Astrocyte of the cerebellum (primary cell): ENCODE data around the gene SEMA3B.
A peak's percentile ranks its signal among the peaks of the same experiment; 100 is the strongest.
"Not testable (repeated sequence)": the region's sequence is repeated elsewhere in the genome, so short reads cannot be mapped to it uniquely, and the experiment has no call there.

Experiments used
- DNase-seq: peaks from one replicate; pipeline ENCODE4 v3.0.0-alpha.2; 2011; ENCODE audit warnings: low read depth
- H3K4me3 ChIP-seq: 2 replicates; pipeline ENCODE4 v1.5.1; 2011; ENCODE audit warnings: mild to moderate bottlenecking, low read depth, low read length, moderate library complexity
- CTCF ChIP-seq: IDR thresholded peaks from 2 replicates; pipeline ENCODE4 v1.5.1; 2012; ENCODE audit warnings: low read length, low read depth, moderate library complexity, mild to moderate bottlenecking; ENCODE audit errors: missing control alignments
- in situ Hi-C: cut with HindIII; loops from 2 replicates; pipeline ENCODE4 v1.10.0; 2017; ENCODE audit warnings: low sequenced_read_pairs

Gene SEMA3B

GRCh38 chr3:50242851-50243542, 25.9 kb upstream of the SEMA3B start:
- no peak for TF ChIP-seq CTCF
- in situ Hi-C loops, result loop anchor here (5.0 kb wide), 2 partner anchors 51 to 131 kb away; partner anchors contain the start of gene GNAT1
- DNase-seq, result no peak
- H3K4me3 ChIP-seq, result no peak overlapping the region

DNA sequence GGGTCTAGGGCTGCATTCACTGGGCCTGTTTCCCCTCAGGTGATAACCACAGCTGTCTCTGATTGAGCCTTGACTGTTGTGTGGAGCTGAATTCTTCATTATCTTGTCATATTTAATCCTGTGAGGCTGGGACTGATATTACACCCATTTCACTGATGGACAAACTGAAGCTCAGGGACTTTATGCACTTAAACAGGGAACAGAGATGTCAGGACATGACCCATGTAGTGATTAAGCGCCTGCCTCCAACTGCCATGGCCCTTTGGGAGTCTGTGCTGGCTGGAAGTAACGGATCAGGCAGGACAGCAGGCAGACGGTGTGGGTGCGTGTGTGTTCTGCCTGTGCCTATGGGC, 25.4 kb upstream of the SEMA3B start:
- in situ Hi-C loops, result loop anchor here (5.0 kb wide), 2 partner anchors 51 to 131 kb away; partner anchors contain the start of gene GNAT1
- H3K4me3 ChIP-seq, result no peak overlapping the region
- no peak for TF ChIP-seq CTCF
- DNase-seq, result no peak

GRCh38 chr3:50244813-50245212, 24.1 kb upstream of the SEMA3B start:
- H3K4me3 ChIP-seq, DNase-seq: not testable (repeated sequence)
- in situ Hi-C loops, result loop anchor here (5.0 kb wide), 2 partner anchors 53 to 133 kb away; partner anchors contain the start of gene GNAT1

GRCh38 chr3:50245251-50245745, 23.6 kb upstream of the SEMA3B start:
- no peak overlapping the region for H3K4me3 ChIP-seq
- no peak for TF ChIP-seq CTCF
- no peak for DNase-seq
- in situ Hi-C loops, result no loop called here

DNA sequence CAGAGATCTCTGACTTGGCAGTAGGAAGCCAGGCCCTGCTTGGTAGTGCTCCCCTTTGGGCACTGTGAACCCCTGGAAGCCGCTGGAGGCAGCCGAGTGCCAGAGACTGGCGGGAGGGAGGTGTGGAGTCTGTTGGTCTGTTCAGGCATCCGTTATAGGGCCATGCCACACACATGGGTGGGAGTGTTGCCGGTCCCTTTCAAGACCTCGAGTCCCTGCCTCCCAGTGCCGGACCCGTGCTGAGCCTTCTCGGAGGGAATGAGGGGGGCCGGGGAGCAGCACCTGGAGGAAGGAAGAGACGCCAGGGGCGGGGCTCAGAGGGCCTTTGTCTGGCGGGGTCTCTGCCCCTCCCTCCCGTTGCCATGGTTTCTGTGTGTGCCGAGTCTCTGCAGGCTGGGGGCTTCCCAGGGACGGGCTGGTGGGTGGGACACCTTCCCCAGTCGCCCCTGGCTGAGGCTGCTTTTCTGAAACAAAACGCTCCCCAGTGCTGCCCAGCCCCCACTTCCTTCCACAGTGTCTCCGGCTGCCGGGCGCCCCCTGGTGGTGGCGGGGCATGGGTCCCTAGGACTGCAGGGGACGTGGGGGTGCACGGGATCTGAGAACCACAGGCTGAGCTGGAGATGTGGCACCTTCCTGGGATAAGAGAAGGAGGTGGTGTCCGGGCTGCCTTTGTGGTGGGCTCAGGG, 23.0 kb upstream of the SEMA3B start:
- peak; percentile 98 for TF ChIP-seq CTCF
- in situ Hi-C loops, result no loop called here
- H3K4me3 ChIP-seq, result peak overlapping the region; percentile 29

DNA sequence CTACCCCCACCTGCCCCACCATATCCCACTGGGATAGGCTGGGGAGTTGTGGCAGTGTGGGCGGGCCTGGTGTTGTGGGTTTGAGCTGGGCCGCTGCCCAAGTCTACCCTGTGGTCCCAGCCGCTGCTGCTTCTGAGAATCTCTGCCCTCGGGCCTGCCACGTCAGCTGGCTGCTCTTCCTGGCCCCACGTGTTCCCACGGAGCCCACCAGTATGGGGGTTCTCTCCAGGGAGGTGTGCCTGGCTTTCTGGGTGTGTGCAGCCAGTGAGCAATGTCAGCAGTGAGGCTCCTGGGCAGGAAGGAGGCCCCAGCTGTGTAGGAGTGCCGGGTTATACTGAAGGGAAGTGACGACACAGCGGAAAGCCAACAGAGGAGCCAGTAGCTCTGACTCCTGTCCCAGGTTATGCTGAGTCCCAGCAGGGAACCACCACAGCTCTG, 22.4 kb upstream of the SEMA3B start:
- TF ChIP-seq CTCF, result no peak
- in situ Hi-C loops, result no loop called here
- DNase-seq, result peak; percentile 95
- peak overlapping the region; percentile 29 for H3K4me3 ChIP-seq

More for the DNA sequence above, 23.0 kb upstream of the SEMA3B start:
- peak; percentile 76 for DNase-seq

GRCh38 chr3:50248387-50248786, 20.6 kb upstream of the SEMA3B start:
- DNase-seq, result no peak
- no peak overlapping the region for H3K4me3 ChIP-seq
- in situ Hi-C loops, result no loop called here
- TF ChIP-seq CTCF, result no peak
